ENCODE results near the gene PALLD.

PALLD gene

GRCh38 chr4:168600796-168601583 lies 104.1 kb downstream of the PALLD start:
- DNase-seq = no peak

- no peak for DNase-seq
Measured at GRCh38 chr4:168601899-168602298, 105.0 kb downstream of the PALLD start.

GRCh38 chr4:168604496-168605373 lies 107.9 kb downstream of the PALLD start:
- DNase-seq = no peak

DNA sequence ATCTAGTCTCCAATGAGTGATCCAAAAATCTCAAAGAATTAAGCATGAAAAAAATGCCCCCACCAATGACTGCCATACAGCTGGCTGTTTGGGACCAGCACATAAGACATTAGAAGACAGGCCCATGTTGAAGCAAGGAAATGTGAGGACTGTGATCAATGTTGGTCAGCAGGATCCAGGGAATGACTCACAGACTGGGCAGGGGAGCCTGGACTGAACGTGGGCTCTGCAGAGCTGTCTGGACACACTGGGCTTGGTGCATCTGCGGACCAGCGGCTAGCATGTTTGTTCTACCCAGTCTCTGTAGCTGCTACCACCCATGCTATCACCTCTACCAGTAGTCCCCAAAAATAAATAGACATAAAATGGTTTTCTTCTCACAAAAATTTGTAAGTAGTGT lies 108.6 kb downstream of the PALLD start:
- DNase-seq = no peak

DNA sequence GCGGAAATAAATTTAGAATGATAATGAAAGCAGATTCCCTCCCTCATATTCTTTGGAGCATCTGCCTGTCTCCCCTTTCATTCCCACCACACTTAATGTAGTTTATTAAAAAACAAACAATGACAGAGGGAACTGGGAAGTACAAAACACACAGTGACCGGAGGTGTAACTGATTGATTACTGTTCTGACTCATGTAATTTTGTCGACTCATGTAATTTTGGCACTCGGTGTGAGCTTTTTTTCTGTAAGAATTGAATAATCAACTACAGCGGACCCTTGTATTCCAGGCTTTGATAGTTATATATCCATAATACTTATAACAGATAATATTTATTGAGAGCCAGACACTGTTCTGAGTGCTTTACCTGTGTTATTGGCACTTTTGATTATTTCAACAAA lies 110.4 kb downstream of the PALLD start:
- no peak for DNase-seq

GRCh38 chr4:168608771-168609170 lies 111.9 kb downstream of the PALLD start:
- no peak for DNase-seq

DNA sequence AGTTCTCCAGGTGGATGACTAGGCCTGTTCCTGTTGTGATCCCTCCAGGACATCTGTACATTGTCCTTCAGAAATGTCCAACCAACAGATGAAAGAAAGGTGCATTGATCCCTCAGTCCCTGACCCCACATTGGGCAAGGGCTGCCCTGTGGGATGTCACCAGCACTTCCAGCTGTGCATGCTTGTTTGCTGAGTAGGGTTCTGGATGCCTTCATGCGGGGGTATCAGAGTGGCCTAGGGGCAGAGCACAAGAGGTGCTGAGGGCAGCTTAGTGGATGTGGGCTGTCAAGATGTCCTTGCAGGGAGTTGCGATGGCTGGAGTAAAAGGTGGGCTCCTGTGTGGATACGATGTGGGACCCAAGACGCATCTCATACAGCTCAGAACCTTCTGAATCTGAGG lies 112.5 kb downstream of the PALLD start:
- no peak for DNase-seq

GRCh38 chr4:168610911-168611530 lies 114.2 kb downstream of the PALLD start:
- DNase-seq = no peak

GRCh38 chr4:168612450-168613135 lies 115.7 kb downstream of the PALLD start:
- DNase-seq = no peak

GRCh38 chr4:168613869-168614268 lies 117.0 kb downstream of the PALLD start:
- DNase-seq = no peak

GRCh38 chr4:168614281-168615057 lies 117.6 kb downstream of the PALLD start:
- no peak for DNase-seq

- DNase-seq = no peak
Measured at GRCh38 chr4:168615294-168616065, 118.6 kb downstream of the PALLD start.

DNA sequence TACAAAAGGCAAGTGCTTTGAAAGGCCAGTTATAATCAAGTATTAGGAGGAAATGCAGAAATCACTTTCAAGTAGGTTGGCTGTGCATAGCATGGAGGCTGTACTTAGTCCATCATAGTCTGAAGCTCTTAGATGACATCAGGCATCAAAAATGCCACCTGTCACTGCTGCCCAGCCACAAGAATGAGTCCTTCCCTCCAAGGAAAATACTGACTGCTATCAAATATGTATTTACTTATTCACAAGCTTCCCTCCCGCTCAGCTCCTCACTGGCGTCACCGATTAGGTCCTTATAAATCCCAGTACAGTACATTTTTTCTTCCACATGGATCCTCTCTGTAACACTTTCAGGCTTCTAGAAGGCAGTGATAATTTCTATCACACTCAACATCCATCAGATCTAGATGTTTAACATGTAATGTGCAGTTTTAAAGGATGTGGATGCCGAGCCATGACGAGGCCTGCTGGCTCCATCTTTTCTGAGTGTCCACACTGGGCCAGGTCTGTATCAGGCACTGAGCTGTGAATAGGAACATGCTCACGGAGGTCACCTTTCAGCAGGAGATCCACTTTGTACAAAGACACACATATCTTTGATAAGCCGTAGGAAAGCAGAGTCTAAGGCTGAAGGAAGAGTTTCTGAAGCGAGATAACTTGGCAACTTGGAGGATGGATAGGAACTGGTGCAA lies 121.9 kb downstream of the PALLD start:
- no peak for DNase-seq

GRCh38 chr4:168619266-168619631 lies 122.4 kb downstream of the PALLD start:
- DNase-seq = no peak

DNA sequence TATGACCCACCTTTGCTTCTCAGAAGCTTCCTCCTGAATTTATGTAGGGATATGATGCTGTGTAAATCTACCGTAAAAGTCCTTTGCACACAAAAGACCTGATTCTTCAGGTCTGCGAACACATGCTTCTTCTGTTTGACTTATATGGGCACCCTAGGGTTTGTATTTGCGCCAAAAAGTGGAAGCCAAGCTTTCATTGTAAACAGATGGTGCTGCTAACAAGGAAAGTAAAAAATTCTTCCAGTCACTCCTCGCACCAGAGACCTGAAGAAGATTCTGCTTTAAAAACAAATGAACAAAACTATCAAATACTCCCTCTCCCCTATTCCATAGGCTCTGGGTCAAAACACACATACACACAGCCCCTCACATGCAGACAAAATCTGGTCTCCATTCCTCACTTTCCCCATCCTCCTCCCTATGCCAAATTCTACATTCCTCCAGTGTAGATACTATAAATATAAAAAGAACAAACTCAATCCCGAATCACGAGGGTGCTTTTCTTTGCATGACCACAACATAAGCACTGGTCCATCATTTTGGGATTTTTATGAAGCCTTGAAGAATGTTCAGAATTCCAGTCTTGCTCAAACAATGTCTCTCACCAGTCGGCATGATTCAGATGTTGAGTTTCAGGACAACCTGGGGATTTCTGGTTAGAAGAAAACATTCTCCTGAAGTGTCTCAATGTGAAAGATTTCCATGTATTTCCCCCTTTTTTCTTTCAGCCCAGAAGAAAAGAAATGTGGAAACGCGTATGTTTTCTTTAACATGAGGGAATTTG lies 125.1 kb downstream of the PALLD start:
- no peak for DNase-seq

GRCh38 chr4:168622600-168622999 lies 125.7 kb downstream of the PALLD start:
- no peak for DNase-seq

DNA sequence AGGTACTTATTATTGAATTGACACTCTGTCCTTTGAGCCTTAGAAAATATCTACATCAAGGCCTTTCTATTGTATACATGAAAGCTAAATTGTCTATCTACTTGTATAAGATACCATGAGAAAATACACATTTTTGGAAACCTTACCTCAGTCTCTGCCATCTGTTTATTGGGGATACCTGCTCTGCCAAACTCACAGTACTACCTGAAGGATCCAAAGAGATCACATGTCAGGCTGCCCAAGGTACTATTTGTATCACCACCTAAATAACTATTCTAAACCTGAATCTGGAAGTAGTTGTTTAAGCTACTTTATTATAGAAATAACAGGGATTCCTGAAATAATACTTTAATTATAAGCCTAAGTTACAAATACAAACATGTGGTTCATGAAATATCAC lies 126.2 kb downstream of the PALLD start:
- DNase-seq = no peak

- no peak for DNase-seq
Measured at GRCh38 chr4:168623484-168623883, 126.6 kb downstream of the PALLD start.

DNA sequence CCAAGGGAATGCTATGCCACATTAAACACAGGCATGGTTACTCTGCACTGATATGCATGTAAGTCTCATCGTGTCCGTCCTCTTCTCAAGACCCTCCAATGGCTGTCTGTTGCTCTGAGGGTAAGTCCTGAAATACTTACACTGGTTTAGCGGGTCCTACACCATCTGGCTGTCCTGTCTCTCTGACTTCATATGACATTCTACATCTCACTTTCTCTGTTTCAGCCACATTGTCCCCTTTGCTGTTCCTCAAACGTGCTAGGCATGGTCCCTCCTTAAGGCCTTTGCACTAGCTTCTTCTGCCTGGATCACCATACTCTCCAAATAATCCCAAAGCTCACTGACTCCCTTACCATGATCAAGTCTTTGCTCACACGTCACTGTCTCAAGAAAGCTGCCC lies 131.4 kb downstream of the PALLD start:
- no peak for DNase-seq

GRCh38 chr4:168629566-168629965 lies 132.7 kb downstream of the PALLD start:
- no peak for DNase-seq
